Neuron (in vitro differentiated cells): ENCODE data around the gene SRR.

Experiments
- H2AFZ ChIP-seq: one replicate; pipeline ENCODE4 v1.6.1; 2013; ENCODE audit warnings: low read depth, mild to moderate bottlenecking, inconsistent platforms, low read length, moderate library complexity
- H3K27me3 ChIP-seq: one replicate; pipeline ENCODE4 v1.6.1; 2013; ENCODE audit warnings: low read length; ENCODE audit not compliant: insufficient read depth
- H3K36me3 ChIP-seq: one replicate; pipeline ENCODE4 v1.6.1; 2013; ENCODE audit warnings: low read length; ENCODE audit not compliant: insufficient read depth
- H3K4me1 ChIP-seq: one replicate; pipeline ENCODE4 v1.6.1; 2013; ENCODE audit warnings: low read length; ENCODE audit not compliant: insufficient read depth
- H3K4me3 ChIP-seq: 2 replicates; pipeline ENCODE4 v1.5.1; 2013; ENCODE audit warnings: mild to moderate bottlenecking, low read length, moderate library complexity
- H3K9me3 ChIP-seq: one replicate; pipeline ENCODE4 v1.6.1; 2013; ENCODE audit warnings: low read length

SRR gene

GRCh38 chr17:2337544-2338314 lies 34.0 kb downstream of the SRR start:
- peak overlapping the region; percentile 94 for H3K4me3 ChIP-seq
- H3K4me1 ChIP-seq, result peaks cover 19% of the 10 kb centered on the region
- H2AFZ ChIP-seq, result peak overlapping the region; percentile 63
- H3K27me3 ChIP-seq, result no peaks in the 10 kb centered on the region
- H3K9me3 ChIP-seq, result no peaks in the 10 kb centered on the region
- H3K36me3 ChIP-seq, result peaks cover 41% of the 10 kb centered on the region

- Histone ChIP-seq H3K36me3 (peaks cover 40% of the 10 kb centered on the region), H3K4me1 (peaks cover 19% of the 10 kb centered on the region), H3K4me3 (peak overlapping the region; percentile 94), H3K27me3 (no peaks in the 10 kb centered on the region), H2AFZ (no peak overlapping the region), H3K9me3 (no peaks in the 10 kb centered on the region)
Measured at GRCh38 chr17:2338315-2338657, 34.5 kb downstream of the SRR start.

- Histone ChIP-seq H3K9me3 (no peaks in the 10 kb centered on the region), H3K36me3 (peaks cover 30% of the 10 kb centered on the region), H3K4me1 (peaks cover 13% of the 10 kb centered on the region), H3K27me3 (no peaks in the 10 kb centered on the region), H2AFZ (no peak overlapping the region), H3K4me3 (no peak overlapping the region)
Measured at GRCh38 chr17:2343421-2343820, 39.7 kb downstream of the SRR start.

GRCh38 chr17:2344528-2344927 lies 40.8 kb downstream of the SRR start:
- Histone ChIP-seq H3K9me3 (no peaks in the 10 kb centered on the region), H3K4me3 (no peak overlapping the region), H3K36me3 (peaks cover 30% of the 10 kb centered on the region), H3K27me3 (no peaks in the 10 kb centered on the region), H2AFZ (no peak overlapping the region), H3K4me1 (peaks cover 15% of the 10 kb centered on the region)

GRCh38 chr17:2346475-2346874 lies 42.7 kb downstream of the SRR start:
- H2AFZ ChIP-seq, result no peak overlapping the region
- no peaks in the 10 kb centered on the region for H3K27me3 ChIP-seq
- no peaks in the 10 kb centered on the region for H3K9me3 ChIP-seq
- peaks cover 26% of the 10 kb centered on the region for H3K36me3 ChIP-seq
- no peak overlapping the region for H3K4me3 ChIP-seq
- peaks cover 15% of the 10 kb centered on the region for H3K4me1 ChIP-seq

- H3K4me3 ChIP-seq, result peak overlapping the region; percentile 16
- H2AFZ ChIP-seq, result peak overlapping the region; percentile 19
- peaks cover 15% of the 10 kb centered on the region for H3K4me1 ChIP-seq
- H3K36me3 ChIP-seq, result peaks cover 16% of the 10 kb centered on the region
- no peaks in the 10 kb centered on the region for H3K9me3 ChIP-seq
- no peaks in the 10 kb centered on the region for H3K27me3 ChIP-seq
Measured at GRCh38 chr17:2347805-2348685, 44.3 kb downstream of the SRR start.

GRCh38 chr17:2351269-2351668 lies 47.5 kb downstream of the SRR start:
- Histone ChIP-seq H3K9me3 (no peaks in the 10 kb centered on the region), H3K4me1 (peaks cover 15% of the 10 kb centered on the region), H3K27me3 (no peaks in the 10 kb centered on the region), H2AFZ (no peak overlapping the region), H3K36me3 (no peaks in the 10 kb centered on the region), H3K4me3 (no peak overlapping the region)

- Histone ChIP-seq H3K27me3 (no peaks in the 10 kb centered on the region), H3K4me1 (peaks cover 2% of the 10 kb centered on the region), H3K36me3 (peaks cover 4% of the 10 kb centered on the region), H3K9me3 (no peaks in the 10 kb centered on the region), H2AFZ (no peak overlapping the region), H3K4me3 (no peak overlapping the region)
Measured at GRCh38 chr17:2354311-2354710, 50.6 kb downstream of the SRR start.

- Histone ChIP-seq H3K9me3 (no peaks in the 10 kb centered on the region), H3K27me3 (no peaks in the 10 kb centered on the region), H2AFZ (no peak overlapping the region), H3K4me1 (peaks cover 3% of the 10 kb centered on the region), H3K4me3 (no peak overlapping the region), H3K36me3 (peaks cover 10% of the 10 kb centered on the region)
Measured at GRCh38 chr17:2357237-2357636, 53.5 kb downstream of the SRR start.

GRCh38 chr17:2357931-2358434 lies 54.2 kb downstream of the SRR start:
- Histone ChIP-seq H3K4me3 (no peak overlapping the region), H3K27me3 (no peaks in the 10 kb centered on the region), H2AFZ (no peak overlapping the region), H3K9me3 (no peaks in the 10 kb centered on the region), H3K4me1 (peaks cover 3% of the 10 kb centered on the region), H3K36me3 (peaks cover 16% of the 10 kb centered on the region)

- Histone ChIP-seq H3K4me1 (peaks cover 3% of the 10 kb centered on the region), H3K9me3 (no peaks in the 10 kb centered on the region), H3K27me3 (no peaks in the 10 kb centered on the region), H3K4me3 (no peak overlapping the region), H2AFZ (no peak overlapping the region), H3K36me3 (peaks cover 42% of the 10 kb centered on the region)
Measured at GRCh38 chr17:2361010-2361760, 57.4 kb downstream of the SRR start.

- H2AFZ ChIP-seq, result no peak overlapping the region
- no peaks in the 10 kb centered on the region for H3K9me3 ChIP-seq
- H3K36me3 ChIP-seq, result peaks cover 44% of the 10 kb centered on the region
- peaks cover 3% of the 10 kb centered on the region for H3K4me1 ChIP-seq
- H3K27me3 ChIP-seq, result no peaks in the 10 kb centered on the region
- no peak overlapping the region for H3K4me3 ChIP-seq
Measured at GRCh38 chr17:2362016-2362415, 58.3 kb downstream of the SRR start.

GRCh38 chr17:2362416-2362815 lies 58.7 kb downstream of the SRR start:
- peaks cover 44% of the 10 kb centered on the region for H3K36me3 ChIP-seq
- no peak overlapping the region for H3K4me3 ChIP-seq
- H3K4me1 ChIP-seq, result peaks cover 3% of the 10 kb centered on the region
- H3K27me3 ChIP-seq, result no peaks in the 10 kb centered on the region
- H2AFZ ChIP-seq, result no peak overlapping the region
- H3K9me3 ChIP-seq, result no peaks in the 10 kb centered on the region
